GM18511 (cell line): Measurements from ENCODE around the gene EHD3.
"Not testable (repeated sequence)": the region's sequence is repeated elsewhere in the genome, so short reads cannot be mapped to it uniquely, and the experiment has no call there.

Source experiments
- ATAC-seq: cut with Tn5 transposase; IDR thresholded peaks from one replicate; pipeline ENCODE4 v1.9.1; 2021; ENCODE audit warnings: mild to moderate bottlenecking, moderate library complexity; ENCODE audit not compliant: unreplicated experiment

EHD3 gene

DNA sequence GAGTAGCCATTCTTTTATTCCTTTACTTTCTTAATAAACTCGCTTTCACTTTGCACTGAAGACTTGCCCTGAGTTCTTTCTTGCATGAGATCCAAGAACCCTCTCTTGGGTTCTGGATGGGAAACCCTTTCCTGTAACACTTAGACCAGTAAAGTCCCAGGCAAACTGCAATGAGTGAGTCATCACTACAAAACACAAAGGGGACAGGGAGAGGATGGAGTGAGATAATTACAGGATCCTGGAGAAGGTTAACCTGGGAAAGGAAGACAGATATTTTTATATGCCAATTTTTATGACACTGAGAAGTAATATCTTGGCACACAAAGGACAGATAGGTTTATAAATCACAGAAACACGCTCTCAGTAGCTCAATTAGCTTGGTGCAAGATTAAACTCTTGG lies 48.7 kb downstream of the EHD3 start:
- ATAC-seq: no peak

DNA sequence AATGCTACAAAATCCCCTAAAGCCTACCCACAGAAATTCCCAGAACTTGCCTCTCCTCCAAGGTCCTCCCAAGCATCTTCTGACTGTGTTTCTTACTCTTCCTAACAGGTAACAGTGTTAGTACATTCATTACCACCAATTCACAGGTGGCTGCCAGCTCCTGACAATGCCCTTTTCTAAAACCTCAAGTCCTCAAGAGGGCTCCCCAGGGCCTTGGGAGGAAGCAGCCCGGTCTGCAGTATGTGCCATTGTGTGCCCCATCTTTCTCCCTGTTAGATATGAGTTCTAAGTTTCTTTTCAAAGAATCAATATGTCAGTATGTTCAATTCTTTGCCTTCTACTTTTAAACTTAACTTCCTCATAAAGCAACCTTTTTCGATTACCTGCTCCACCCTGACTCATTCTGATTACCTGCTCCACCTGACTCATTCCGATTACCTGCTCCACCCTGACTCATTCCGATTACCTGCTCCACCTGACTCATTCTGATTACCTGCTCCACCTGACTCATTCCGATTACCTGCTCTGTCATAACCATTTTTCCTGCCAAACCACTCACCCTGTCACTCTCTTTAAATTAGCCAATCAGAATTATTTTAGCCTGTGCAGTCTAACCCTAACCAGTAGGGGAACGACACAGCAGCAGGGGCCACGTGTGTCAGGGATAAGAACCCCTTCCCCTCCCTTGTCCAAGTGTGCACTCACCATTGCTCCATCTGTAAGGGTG lies 49.4 kb downstream of the EHD3 start:
- ATAC-seq: not testable (repeated sequence)

DNA sequence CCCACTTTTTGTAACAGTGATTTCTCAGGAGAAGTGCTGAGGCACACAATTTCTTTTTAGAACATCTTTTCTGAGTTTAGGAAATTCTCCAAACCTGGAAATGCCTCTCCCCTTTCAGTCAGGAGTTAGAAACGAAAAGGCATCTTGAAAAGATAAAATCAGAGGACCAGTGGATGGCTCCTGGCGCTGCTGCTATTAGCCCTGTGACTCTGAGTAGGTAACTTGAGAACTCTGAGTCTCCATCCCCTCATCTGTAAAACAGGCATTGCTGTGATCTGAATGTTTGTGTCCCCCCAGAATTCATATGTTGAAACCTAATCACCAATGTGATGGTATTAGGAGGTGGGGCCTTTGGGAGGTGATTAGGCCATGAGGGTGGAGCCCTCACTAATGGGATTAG lies 50.2 kb downstream of the EHD3 start:
- ATAC-seq: no peak

DNA sequence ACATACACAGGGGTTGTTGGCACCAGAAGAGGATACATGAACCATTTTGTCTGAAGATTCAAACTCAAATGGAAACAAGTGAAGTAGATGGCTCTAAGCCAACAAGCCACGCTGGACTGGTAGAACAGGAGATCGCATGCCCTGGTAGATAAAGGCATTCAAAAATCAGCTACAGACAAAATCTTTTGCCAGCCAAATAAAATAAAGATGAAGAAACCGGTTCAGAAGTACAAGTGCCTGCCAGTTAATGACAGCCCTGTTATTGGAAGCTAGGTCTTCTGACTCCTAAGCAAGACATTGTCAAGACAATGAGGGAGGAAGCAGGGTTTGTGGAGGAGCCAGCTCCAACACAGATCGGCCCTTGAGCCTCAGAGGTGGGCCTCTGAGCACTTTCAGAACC lies 52.3 kb downstream of the EHD3 start:
- no peak for ATAC-seq

DNA sequence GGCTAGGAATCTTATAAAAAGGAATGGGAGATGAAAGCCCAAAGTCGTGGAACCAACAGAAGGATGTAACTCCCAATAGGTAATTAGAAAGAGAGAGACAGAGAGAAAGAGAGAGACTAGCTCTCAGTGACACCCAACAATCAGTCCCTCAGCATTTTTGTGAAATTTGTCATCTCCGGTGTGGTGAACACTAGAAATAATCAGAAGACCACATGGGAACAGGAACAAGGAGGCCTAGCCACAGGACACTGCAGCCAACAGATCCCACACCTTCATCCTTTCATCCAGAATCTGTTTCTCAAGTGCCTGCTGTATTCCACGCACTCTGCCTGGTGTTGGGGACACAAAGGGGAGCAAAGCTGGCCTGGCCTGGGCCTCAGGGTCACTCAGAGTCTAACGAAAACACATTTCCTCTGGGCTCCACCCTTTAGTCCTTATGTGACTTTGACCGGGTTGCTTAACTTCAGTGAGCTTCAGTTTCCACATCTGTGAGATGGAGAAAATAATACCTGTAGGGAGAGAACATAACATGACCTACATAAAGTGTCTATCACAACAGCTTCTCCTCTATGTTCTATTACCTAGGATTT lies 53.1 kb downstream of the EHD3 start:
- ATAC-seq: no peak

DNA sequence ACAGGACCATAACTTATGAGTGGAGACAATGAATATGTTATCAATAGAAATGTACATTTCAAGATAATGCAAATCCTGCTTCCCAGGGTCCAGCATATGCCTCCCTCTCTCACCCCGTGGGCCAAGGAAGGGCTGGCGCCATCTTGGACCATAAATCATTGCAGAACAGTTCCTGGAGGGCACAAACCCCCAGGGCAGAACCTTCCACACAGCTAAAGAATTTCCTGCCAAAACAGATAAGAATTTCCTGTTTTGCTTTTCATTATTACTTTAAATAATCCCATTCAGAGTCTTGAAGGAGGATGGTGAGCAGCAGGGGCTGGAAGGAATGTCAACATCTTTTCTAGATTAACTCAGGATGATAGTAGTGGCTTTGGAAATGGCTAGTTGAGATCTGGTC lies 53.7 kb downstream of the EHD3 start:
- no peak for ATAC-seq

DNA sequence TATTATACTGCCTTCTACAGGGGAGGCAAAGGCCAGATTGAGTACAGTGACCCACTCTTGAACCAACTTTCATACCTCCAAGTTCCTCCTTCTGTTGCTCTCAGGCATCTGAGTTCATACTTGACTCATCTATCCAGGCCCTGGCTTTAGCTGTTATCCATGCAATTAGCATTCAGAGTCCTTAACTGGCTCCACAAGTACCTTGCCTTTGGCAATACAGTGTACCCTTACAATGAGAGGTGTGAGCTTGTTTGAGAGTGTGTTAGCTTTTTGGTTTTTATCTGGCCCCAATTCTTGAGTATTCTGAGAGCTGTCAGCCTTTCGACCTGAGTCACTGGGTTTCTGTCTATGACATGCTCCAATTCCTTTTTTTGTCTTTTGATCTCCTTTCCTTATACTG lies 60.2 kb downstream of the EHD3 start:
- ATAC-seq: no peak

DNA sequence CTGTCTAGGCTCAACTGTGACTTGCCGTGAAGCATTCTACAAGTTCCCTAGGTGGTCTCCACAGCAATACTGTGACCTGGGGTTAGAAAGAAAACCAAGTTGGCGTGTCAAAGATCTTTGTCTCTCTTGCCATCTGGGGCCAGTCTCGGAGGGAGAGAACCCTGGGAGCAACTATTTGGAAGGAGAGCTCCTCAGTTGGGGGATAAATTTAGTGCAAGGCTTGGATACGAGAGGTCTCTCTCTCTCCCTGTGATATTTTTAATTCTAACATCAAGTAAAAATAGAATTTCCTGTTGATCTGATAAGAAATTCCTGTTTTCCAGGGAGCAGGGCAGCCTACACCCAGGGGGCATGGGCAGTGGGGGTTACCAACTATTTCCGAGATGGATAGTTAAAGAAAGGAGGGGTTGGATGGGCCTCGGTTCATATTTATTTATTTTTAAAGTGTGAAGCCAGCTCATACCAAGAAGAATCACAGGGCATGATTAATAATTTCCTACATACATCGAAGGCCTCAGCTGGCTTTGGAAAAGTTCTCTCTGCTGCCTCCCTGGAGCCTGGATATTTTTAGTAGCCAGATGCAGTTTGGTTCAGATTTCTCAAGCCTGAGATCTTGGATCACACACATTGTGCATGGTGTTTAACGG lies 62.8 kb downstream of the EHD3 start:
- ATAC-seq: no peak

DNA sequence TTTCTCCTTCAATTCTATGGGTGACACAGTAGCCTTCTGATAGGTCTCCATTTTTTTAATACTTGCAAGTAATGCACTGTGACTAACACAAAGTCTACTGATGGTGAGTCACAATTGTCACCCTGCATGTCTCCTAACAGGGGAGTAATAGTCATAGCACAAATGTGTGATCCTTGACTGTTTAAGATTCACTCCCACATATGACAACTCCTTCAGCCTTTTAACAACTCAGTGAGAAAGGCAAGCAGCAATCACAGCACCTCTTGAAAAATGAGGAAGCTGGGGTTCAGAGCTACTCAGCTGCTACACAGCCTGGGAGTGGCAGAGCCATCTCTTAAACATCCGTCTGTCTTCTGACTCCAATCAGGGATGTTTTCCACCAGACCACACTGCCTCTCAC lies 63.8 kb downstream of the EHD3 start:
- no peak for ATAC-seq

DNA sequence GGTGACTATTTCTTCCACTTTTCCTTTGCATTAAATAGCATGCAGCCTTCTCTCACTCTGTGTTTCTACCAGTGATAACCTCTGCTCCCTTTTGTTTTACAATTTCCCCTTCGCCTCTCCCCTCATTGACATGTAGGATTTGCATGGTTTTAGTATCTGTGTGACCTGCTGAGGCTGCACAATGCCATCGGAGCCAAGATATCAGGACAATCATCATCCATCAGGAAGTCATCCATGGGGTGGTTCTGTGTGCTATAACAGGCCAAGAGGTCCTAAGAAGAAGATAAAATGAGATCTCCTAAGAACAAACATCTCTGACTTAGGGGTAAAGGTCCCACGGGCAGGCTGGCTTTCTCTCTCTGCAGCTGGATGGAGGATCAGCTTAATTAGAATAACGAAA lies 65.6 kb downstream of the EHD3 start:
- no peak for ATAC-seq

DNA sequence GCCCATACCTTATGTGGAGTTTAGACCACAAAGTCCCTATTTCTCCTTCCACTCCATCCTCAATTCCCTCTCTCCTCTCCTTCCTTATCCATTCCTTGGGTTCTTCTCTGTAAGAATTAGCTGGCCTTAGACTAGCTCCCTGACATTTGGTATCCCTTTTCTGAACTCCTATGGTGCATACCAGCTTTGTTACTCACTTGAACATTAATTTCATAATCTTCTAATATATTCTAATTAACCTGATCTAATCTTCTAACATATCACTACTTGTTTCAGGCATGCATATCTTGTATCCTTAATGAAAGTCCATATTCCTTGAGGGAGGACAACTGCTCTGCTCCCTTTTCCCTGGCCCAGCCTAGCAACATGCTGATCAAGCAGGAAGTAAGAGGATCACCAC lies 66.4 kb downstream of the EHD3 start:
- ATAC-seq: no peak

DNA sequence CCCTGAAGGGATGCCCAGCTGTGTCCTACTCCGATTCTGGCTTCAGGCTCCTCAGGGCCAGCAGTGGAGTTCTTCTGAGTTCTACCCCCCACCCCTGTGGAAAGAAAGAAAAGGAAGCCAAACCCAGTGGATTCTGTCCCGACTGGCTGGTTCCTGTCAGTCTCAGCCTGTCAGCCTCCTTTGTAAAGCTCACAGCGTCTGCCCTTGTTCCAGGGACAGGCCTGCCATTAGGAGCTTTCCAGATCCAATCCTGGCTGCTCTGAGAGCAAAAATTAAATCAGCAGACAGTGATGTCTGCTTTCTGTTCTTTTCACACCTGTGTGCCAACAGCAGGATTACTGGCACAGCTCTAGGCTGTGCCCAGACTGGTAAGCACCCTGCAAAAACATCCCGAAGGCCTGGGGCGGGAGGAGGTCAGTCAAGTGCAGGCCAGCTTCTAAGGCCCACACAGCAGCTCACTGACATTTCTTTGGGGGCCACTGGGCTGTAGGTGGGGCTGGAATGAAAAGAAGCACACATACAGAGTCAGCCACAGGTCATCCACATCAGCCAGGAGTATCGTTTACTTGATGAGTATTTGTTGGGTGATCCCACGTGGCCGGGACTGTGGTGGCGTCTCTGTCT lies 69.1 kb downstream of the EHD3 start:
- ATAC-seq: no peak

DNA sequence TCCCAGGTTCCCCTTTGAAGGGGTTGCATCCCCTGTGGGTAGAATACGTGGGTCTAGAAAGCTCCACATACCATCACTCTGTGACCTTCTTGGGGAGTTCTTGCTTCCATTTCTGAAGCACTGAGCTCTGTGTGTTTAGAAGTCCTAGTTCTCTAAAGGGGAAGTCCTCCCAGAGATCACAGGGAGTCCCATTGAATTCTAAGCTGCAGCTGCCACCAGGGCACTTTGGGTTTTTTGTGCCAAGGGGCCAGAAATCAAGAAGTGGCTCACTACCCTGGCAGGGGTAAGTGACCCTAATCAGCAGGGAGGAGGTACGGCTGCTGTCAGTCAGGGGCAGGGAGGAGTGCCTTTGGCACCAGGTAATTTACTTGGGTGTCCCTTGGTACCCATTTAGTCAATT lies 70.9 kb downstream of the EHD3 start:
- ATAC-seq: no peak

DNA sequence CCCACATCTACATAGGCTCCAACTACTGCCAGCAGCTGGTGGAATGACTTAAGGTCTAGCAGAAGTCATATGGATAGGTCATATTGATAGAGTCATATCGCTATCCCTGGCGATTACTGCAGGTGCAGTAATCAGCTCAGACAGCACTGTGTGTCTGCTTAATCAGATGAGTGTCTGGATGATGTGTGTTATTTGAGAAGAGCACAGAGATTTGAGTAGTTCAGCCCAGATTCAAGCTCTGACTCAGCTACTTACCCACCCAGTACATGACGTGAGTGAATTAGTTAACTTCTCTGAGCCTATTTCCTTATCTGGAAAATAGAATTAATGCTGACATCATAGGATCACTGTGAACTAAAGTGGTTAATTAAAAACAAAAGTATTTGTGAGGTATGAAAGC lies 78.9 kb downstream of the EHD3 start:
- no peak for ATAC-seq

DNA sequence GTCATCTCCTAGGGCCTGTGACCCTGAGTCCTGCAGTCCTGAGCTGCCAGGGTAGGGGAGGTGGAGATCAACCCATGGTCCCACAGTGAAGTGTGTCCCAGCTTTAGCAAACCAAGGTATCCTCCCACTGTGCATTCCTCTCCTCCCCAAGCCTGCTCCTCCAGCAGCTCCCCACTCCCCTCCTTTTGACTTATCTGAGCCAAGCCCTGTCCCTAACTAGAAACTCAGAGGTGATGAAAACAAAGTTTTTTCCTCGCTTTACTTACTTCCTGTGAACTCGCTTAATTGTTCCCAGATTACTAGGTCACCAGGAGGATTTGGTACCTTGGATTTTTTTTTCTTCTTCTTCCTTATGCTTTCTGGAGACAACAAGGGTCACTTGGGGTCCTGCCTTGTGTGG lies 80.8 kb downstream of the EHD3 start:
- no peak for ATAC-seq

DNA sequence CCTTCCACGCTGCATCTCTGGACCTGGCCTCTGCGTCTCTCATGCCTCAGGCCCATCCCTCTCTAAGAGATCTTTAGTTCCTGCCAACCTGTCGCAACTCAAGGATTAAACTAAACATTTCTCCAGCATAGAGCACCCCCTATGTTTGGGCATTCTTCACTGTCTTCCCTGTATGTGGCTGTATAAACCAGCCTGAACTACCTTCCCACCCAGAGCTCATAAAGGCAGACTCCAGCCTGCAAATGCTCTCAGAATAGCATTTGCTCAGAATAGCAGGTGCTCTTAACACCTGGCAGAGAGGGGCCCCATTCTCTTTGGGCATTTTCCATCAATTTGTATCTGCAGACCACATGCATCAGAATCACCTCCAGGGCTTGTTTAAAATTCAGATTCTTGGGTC lies 83.4 kb downstream of the EHD3 start:
- ATAC-seq: no peak

DNA sequence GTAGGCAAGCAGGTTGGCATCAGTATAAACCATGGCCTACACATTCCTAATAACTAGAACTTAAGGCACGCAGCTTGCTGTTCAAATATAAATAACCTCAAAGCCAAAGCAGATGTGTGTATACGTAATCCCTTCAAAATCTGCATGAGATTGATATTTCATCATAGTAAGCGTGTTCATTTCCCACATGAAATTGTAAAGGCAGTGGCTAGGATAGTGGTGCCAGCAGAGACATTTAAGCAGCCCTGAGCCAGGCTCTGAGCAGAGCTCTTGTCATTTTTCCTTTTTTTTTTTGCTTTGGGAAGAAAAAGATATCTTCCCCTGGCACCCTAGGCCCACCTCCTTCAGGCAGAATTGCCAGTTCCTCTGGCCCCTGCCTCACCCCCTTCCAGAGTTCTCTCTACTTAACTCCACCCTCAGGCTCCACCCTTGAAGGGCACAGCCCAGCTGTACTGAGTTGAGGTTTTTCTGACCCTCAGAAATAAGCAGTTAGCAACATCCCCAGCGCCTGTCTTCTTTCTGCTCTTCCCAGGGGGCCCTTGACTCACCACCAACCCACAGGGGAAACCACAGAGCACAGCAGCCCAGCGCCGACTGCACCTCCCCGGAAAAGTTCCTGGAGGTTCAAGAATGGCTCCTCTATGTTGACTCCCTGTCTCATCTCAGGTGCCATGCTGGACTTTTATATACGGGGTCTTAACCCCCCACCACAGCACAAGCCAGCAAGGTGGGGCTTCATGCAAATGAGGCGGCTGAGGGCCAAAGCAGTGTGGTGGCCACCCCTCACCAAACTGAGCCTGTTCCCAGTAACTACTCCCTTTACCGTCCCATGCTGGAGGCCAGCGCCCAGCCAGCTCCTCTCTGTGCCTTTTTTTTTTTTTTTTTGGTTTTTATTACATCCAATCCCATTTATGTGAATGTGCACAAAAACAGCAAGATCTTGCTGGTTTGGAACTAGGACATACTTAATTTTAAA lies 84.7 kb downstream of the EHD3 start:
- ATAC-seq: peak; percentile 83
